RWPE2 (cell line): ENCODE results near the gene MISP.
"Not testable (repeated sequence)": the region's sequence is repeated elsewhere in the genome, so short reads cannot be mapped to it uniquely, and the experiment has no call there.

Experiments used
- ATAC-seq: fragments of 200-7000 bp; cut with Tn5 transposase; 3 replicates; pipeline ENCODE4 v1.9.1; 2021; ENCODE audit warnings: low read depth
- DNase-seq: peaks from one replicate; pipeline ENCODE4 v3.0.0-alpha.2; 2020; ENCODE audit warnings: low spot score
- H3K27ac ChIP-seq: fragments of 450-650 bp; 2 replicates; pipeline ENCODE4 v1.5.1; 2017; ENCODE audit warnings: mild to moderate bottlenecking; ENCODE audit not compliant: poor library complexity, severe bottlenecking
- H3K27me3 ChIP-seq: fragments of 250-450 bp; sonication (Bioruptor Pico); 2 replicates; pipeline ENCODE4 v1.5.1; 2021; ENCODE audit warnings: mild to moderate bottlenecking, moderate library complexity; ENCODE audit not compliant: insufficient read depth, poor library complexity, severe bottlenecking
- H3K36me3 ChIP-seq: fragments of 250-450 bp; sonication (Bioruptor Pico); 2 replicates; pipeline ENCODE4 v1.5.1; 2020; ENCODE audit warnings: low read depth, mild to moderate bottlenecking, moderate library complexity
- H3K4me1 ChIP-seq: fragments of 250-450 bp; sonication (Bioruptor Pico); 2 replicates; pipeline ENCODE4 v1.5.1; 2021; ENCODE audit warnings: mild to moderate bottlenecking, moderate library complexity; ENCODE audit not compliant: insufficient read depth, poor library complexity, severe bottlenecking
- H3K4me3 ChIP-seq: fragments of 250-450 bp; sonication (Bioruptor Pico); 2 replicates; pipeline ENCODE4 v1.5.1; 2021; ENCODE audit warnings: mild to moderate bottlenecking, moderate library complexity; ENCODE audit not compliant: severe bottlenecking
- H3K9me3 ChIP-seq: fragments of 250-450 bp; sonication (Bioruptor Pico); 2 replicates; pipeline ENCODE4 v1.5.1; 2021; ENCODE audit warnings: mild to moderate bottlenecking, moderate library complexity; ENCODE audit not compliant: severe bottlenecking
- CTCF ChIP-seq: fragments of 450-650 bp; IDR thresholded peaks from one replicate; pipeline ENCODE4 v1.5.1; 2017; ENCODE audit warnings: mild to moderate bottlenecking, moderate library complexity; ENCODE audit not compliant: poor library complexity, severe bottlenecking

Gene MISP

DNA sequence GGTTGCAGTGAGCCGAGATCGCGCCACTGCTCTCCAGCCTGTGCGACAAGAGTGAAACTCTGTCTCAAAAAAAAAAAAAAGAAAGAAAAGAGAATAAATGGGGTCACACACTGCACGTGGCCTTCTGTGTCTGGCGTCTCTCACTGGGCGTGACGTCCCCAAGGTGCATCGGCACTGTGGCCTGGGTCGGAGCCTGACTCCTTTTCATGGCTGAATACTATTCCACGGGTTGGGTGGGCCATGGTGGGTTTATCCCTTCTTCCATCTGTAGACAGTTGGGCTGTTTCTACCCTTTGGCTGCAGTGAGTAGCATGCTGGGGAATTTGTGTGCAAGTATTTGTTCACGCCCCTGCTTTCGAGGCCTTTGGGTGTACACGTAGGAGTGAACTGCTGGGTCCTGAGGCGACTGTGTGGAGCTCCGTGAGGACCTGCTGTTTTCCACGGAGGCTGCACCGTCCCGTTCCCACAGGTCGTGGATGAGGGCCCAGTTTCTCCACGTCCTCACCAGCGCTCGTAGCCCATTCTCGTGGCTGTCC lies 8.3 kb upstream of the MISP start:
- Histone ChIP-seq H3K9me3 (peaks cover 1% of the 10 kb centered on the region), H3K4me3 (no peak overlapping the region), H3K4me1 (no peaks in the 10 kb centered on the region), H3K27me3 (no peaks in the 10 kb centered on the region), H3K27ac (no peak overlapping the region), H3K36me3 (no peaks in the 10 kb centered on the region)
- ATAC-seq (no peak), DNase-seq (no peak)
- TF ChIP-seq CTCF: no peak

GRCh38 chr19:743168-743687 lies 7.7 kb upstream of the MISP start:
- ATAC-seq (no peak; the same call in 2 of the 3 replicates), DNase-seq (no peak)
- Histone ChIP-seq H3K9me3 (peaks cover 5% of the 10 kb centered on the region), H3K27ac (no peak overlapping the region), H3K27me3 (no peaks in the 10 kb centered on the region), H3K4me1 (no peaks in the 10 kb centered on the region), H3K36me3 (no peaks in the 10 kb centered on the region), H3K4me3 (no peak overlapping the region)
- TF ChIP-seq CTCF: no peak

GRCh38 chr19:745138-745537 lies 5.8 kb upstream of the MISP start:
- not testable (repeated sequence) for H3K27ac ChIP-seq, H3K9me3 ChIP-seq, H3K27me3 ChIP-seq, H3K36me3 ChIP-seq, H3K4me1 ChIP-seq, DNase-seq, ATAC-seq, H3K4me3 ChIP-seq

DNA sequence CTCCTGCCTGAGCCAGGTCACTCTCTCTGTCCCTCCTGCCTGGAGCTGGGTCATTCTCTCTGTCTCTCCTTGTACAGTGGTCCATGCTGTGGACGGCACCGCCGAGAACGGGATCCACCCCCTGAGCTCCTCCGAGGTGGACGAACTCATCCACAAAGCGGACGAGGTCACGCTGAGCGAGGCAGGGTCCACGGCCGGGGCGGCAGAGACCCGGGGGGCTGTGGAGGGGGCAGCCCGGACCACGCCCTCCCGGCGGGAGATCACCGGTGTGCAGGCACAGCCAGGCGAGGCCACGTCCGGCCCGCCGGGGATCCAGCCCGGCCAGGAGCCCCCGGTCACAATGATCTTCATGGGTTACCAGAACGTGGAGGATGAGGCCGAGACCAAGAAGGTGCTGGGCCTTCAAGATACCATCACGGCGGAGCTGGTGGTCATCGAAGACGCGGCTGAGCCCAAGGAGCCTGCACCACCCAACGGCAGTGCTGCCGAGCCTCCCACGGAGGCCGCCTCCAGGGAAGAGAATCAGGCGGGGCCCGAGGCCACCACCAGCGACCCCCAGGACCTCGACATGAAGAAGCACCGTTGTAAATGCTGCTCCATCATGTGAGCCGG lies 4.6 kb upstream of the MISP start:
- H3K36me3 ChIP-seq: no peaks in the 10 kb centered on the region
- no peak overlapping the region for H3K27ac ChIP-seq
- H3K27me3 ChIP-seq: no peaks in the 10 kb centered on the region
- TF ChIP-seq CTCF: no peak
- no peak for DNase-seq
- peaks cover 5% of the 10 kb centered on the region for H3K9me3 ChIP-seq
- no peak overlapping the region for H3K4me3 ChIP-seq
- no peaks in the 10 kb centered on the region for H3K4me1 ChIP-seq
- no peak for ATAC-seq

DNA sequence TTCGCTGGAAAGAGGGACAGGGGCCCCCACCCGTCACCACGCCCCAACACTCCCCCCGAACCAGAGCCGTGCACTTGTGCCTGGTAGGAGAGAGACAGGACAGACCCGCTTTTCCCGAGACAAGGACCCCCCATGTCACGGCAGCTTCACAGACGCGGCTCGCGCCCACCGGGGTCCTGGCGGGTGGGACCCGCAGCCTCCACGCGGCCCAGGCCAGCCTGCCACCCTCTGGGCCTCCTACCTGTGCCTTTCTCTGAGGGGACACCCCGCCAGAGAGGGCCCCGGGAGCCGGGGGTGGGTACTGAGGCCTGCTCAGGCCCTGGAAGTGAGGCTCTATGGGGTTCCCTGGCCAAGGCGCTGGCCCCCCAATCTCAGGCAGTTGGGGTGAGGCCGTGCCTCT lies 4.0 kb upstream of the MISP start:
- TF ChIP-seq CTCF: no peak
- ATAC-seq (no peak), DNase-seq (no peak)
- Histone ChIP-seq H3K4me3 (no peak overlapping the region), H3K4me1 (peaks cover 3% of the 10 kb centered on the region), H3K36me3 (no peaks in the 10 kb centered on the region), H3K27me3 (no peaks in the 10 kb centered on the region), H3K27ac (no peak overlapping the region), H3K9me3 (peaks cover 5% of the 10 kb centered on the region)
